ENCODE measurements around the gene RNF144B. TPM values are rescaled to one million over a fixed set of nuclear protein-coding genes. Genes with fewer than 3 reads are reported as not detected.
"Not testable (repeated sequence)": the region's sequence is repeated elsewhere in the genome, so short reads cannot be mapped to it uniquely, and the experiment has no call there.

RNF144B gene
- total RNA-seq, 1 donor from 2014 or later: 13.7 TPM

- DNase-seq (ENCODE audit: low spot score): no peak
These were observed 20.0 kb downstream of the RNF144B start for GRCh38 chr6:18406955-18407749.

GRCh38 chr6:18409602-18410001 lies 22.5 kb downstream of the RNF144B start:
- not testable (repeated sequence) for DNase-seq (ENCODE audit: low spot score)

GRCh38 chr6:18410412-18410811 lies 23.3 kb downstream of the RNF144B start:
- DNase-seq (ENCODE audit: low spot score): no peak

GRCh38 chr6:18412068-18412467 lies 24.9 kb downstream of the RNF144B start:
- no peak for DNase-seq (ENCODE audit: low spot score)

GRCh38 chr6:18412644-18413043 lies 25.5 kb downstream of the RNF144B start:
- DNase-seq (ENCODE audit: low spot score): no peak

GRCh38 chr6:18413381-18413780 lies 26.2 kb downstream of the RNF144B start:
- no peak for DNase-seq (ENCODE audit: low spot score)

GRCh38 chr6:18414116-18414515 lies 27.0 kb downstream of the RNF144B start:
- no peak for DNase-seq (ENCODE audit: low spot score)

GRCh38 chr6:18415207-18415606 lies 28.1 kb downstream of the RNF144B start:
- DNase-seq (ENCODE audit: low spot score): no peak

GRCh38 chr6:18415671-18416340 lies 28.7 kb downstream of the RNF144B start:
- no peak for DNase-seq (ENCODE audit: low spot score)

GRCh38 chr6:18416341-18416679 lies 29.2 kb downstream of the RNF144B start:
- DNase-seq (ENCODE audit: low spot score): no peak

- DNase-seq (ENCODE audit: low spot score): no peak
These were observed 33.2 kb downstream of the RNF144B start for GRCh38 chr6:18420328-18420727.

- no peak for DNase-seq (ENCODE audit: low spot score)
These were observed 35.0 kb downstream of the RNF144B start for GRCh38 chr6:18422136-18422535.

- no peak for DNase-seq (ENCODE audit: low spot score)
These were observed 36.3 kb downstream of the RNF144B start for GRCh38 chr6:18423426-18423825.

GRCh38 chr6:18424201-18424600 lies 37.1 kb downstream of the RNF144B start:
- DNase-seq (ENCODE audit: low spot score): no peak

- no peak for DNase-seq (ENCODE audit: low spot score)
These were observed 38.1 kb downstream of the RNF144B start for GRCh38 chr6:18425218-18425617.

- DNase-seq (ENCODE audit: low spot score): peak; percentile 19
These were observed 40.1 kb downstream of the RNF144B start for GRCh38 chr6:18427296-18427695.

- DNase-seq (ENCODE audit: low spot score): no peak
These were observed 42.6 kb downstream of the RNF144B start for GRCh38 chr6:18429655-18430297.

- DNase-seq (ENCODE audit: low spot score): peak; percentile 12
These were observed 44.4 kb downstream of the RNF144B start for GRCh38 chr6:18431581-18431980.

GRCh38 chr6:18432180-18432579 lies 45.0 kb downstream of the RNF144B start:
- DNase-seq (ENCODE audit: low spot score): no peak

GRCh38 chr6:18432619-18433018 lies 45.5 kb downstream of the RNF144B start:
- no peak for DNase-seq (ENCODE audit: low spot score)

GRCh38 chr6:18433059-18433458 lies 45.9 kb downstream of the RNF144B start:
- DNase-seq (ENCODE audit: low spot score): no peak

GRCh38 chr6:18436341-18436740 lies 49.2 kb downstream of the RNF144B start:
- DNase-seq (ENCODE audit: low spot score): no peak

GRCh38 chr6:18439581-18439980 lies 52.4 kb downstream of the RNF144B start:
- DNase-seq (ENCODE audit: low spot score): no peak

All from umbilical cord (tissue), 2 donors.